Bronchial epithelial cell (primary cell): ENCODE data around the gene NCKAP5L. TPM values are rescaled to one million over a fixed set of nuclear protein-coding genes. Genes with fewer than 3 reads are reported as not detected.

ENCODE experiments used
- DNase-seq: peaks from one replicate; pipeline ENCODE4 v3.0.0-alpha.2; 2010; ENCODE audit warnings: low read depth
- FAIRE-seq: peaks from 2 replicates; lab custom pipeline; 2011; peaks lifted over from hg19 to GRCh38; lab: Jason Lieb, UNC
- H3K27me3 ChIP-seq: 2 replicates; pipeline ENCODE4 v1.5.1; 2011; ENCODE audit warnings: low read length; ENCODE audit not compliant: control insufficient read depth, insufficient read depth
- H3K36me3 ChIP-seq: 2 replicates; pipeline ENCODE4 v1.5.1; 2011; ENCODE audit warnings: low read length; ENCODE audit not compliant: control insufficient read depth, insufficient read depth
- H3K4me3 ChIP-seq: 2 replicates; pipeline ENCODE4 v1.5.1; 2011; ENCODE audit warnings: mild to moderate bottlenecking, low read depth, low read length, control low read depth
- CTCF ChIP-seq: IDR thresholded peaks from 2 replicates; pipeline ENCODE4 v1.5.1; 2011; ENCODE audit warnings: mild to moderate bottlenecking, moderate library complexity, low read length, control low read depth, inconsistent platforms; ENCODE audit not compliant: insufficient read depth, severe bottlenecking
- total RNA-seq: library from RNA; depleted of rRNA; stranded (reverse); fragments of >200 nt; gene quantifications from 2 replicates; pipeline ENCODE4 v1.2.1, GENCODE V29; 2014

The NCKAP5L gene
- total RNA-seq, 1 donor from 2014 or later = 3.7 TPM

GRCh38 chr12:49744363-49744885 lies 83.8 kb downstream of the NCKAP5L start:
- H3K4me3 ChIP-seq = no peak overlapping the region
- no peak for TF ChIP-seq CTCF
- DNase-seq (no peak), FAIRE-seq (no peak)
- peaks cover 5% of the 10 kb centered on the region for H3K36me3 ChIP-seq
- H3K27me3 ChIP-seq = no peaks in the 10 kb centered on the region

- Histone ChIP-seq H3K27me3 (no peaks in the 10 kb centered on the region), H3K36me3 (peaks cover 5% of the 10 kb centered on the region), H3K4me3 (peak overlapping the region; percentile 74)
- peak; percentile 92 for DNase-seq
- no peak for FAIRE-seq
- no peak for TF ChIP-seq CTCF
These were observed 86.2 kb downstream of the NCKAP5L start for GRCh38 chr12:49741882-49742620.

Other genes with a start within 250 kb of the NCKAP5L start
- gene FAM186B, start 222.8 kb downstream of the NCKAP5L start, total RNA-seq = 0.13 and 0.26 TPM in 2 replicates
- 16.3 and 21.4 TPM in 2 replicates for gene PRPF40B, start 204.9 kb downstream of the NCKAP5L start, total RNA-seq
- gene FMNL3, start 121.0 kb downstream of the NCKAP5L start, total RNA-seq = 2.2 and 2.6 TPM in 2 replicates
- 570 and 818 TPM in 2 replicates for gene TMBIM6, start 86.9 kb downstream of the NCKAP5L start, total RNA-seq
- gene BCDIN3D, start 14.7 kb upstream of the NCKAP5L start, total RNA-seq = 6.8 and 7.4 TPM in 2 replicates
- 0.53 TPM in 1 of 2 replicates, not detected in the other for gene FAIM2, start 75.5 kb upstream of the NCKAP5L start, total RNA-seq
- not detected in 2 replicates for gene AQP2, start 122.3 kb upstream of the NCKAP5L start, total RNA-seq
- 1.3 and 9.9 TPM in 2 replicates for gene AQP5, start 133.5 kb upstream of the NCKAP5L start, total RNA-seq
- under 0.01 TPM in 1 of 2 replicates, not detected in the other for gene AQP6, start 144.5 kb upstream of the NCKAP5L start, total RNA-seq
- 9.6 and 11.3 TPM in 2 replicates for gene RACGAP1, start 197.1 kb upstream of the NCKAP5L start, total RNA-seq
- gene ASIC1, start 229.2 kb upstream of the NCKAP5L start, total RNA-seq = 1.3 and 1.4 TPM in 2 replicates